Esophagus squamous epithelium (tissue), 5 donors: ENCODE results near the gene C9orf43. TPM values are rescaled to one million over a fixed set of nuclear protein-coding genes. Genes with fewer than 3 reads are reported as not detected.
"Not testable (repeated sequence)": the region's sequence is repeated elsewhere in the genome, so short reads cannot be mapped to it uniquely, and the experiment has no call there.

Source experiments
- DNase-seq: peaks from one replicate; lab custom pipeline; 2025; lab: John Stamatoyannopoulos, UW
- H3K27ac ChIP-seq, 4 donors: fragments of 200-600 bp; sonication (generic); one replicate each; pipeline ENCODE4 v1.5.1; 2016 to 2019; ENCODE audit warnings: mild to moderate bottlenecking in 1 of 4
- H3K27me3 ChIP-seq, 4 donors: fragments of 200-600 bp; sonication (generic); 1 replicate in 3 of 4; 2 replicates in 1 of 4; pipeline versions ENCODE4 v1.5.1 to v1.6.0; 2017 to 2021; ENCODE audit warnings: antibody characterized with exemption in 1 of 4
- H3K36me3 ChIP-seq, 3 donors: fragments of 200-600 bp; sonication (generic); one replicate each; pipeline ENCODE4 v1.5.1; 2016 to 2019
- H3K4me1 ChIP-seq, 3 donors: fragments of 200-600 bp; sonication (generic); one replicate each; pipeline ENCODE4 v1.5.1; 2017 to 2019
- H3K4me3 ChIP-seq, 4 donors: fragments of 200-600 bp; sonication (generic); 1 replicate in 3 of 4; 2 replicates in 1 of 4; pipeline ENCODE4 v1.5.1; 2016 to 2019; ENCODE audit warnings: mild to moderate bottlenecking in 2 of 4, moderate library complexity in 1 of 4
- H3K9me3 ChIP-seq, 3 donors: fragments of 200-600 bp; sonication (generic); one replicate each; pipeline ENCODE4 v1.5.1; 2016 to 2019
- POLR2A ChIP-seq, 4 donors: fragments of 450-650 bp; IDR thresholded peaks; one replicate each; pipeline ENCODE4 v1.6.1; 2017; ENCODE audit warnings: antibody characterized with exemption in 4 of 4, mild to moderate bottlenecking in 4 of 4, moderate library complexity in 3 of 4
- WGBS, 2 donors: methylation state at CpG; one replicate each; pipeline ENCODE4 v1.1.5; 2018; 5-methylcytosine and 5-hydroxymethylcytosine counted together
- intact Hi-C: fragments of 100-400 bp; cut with DNase I; formaldehyde crosslinking; loops from one replicate; pipeline ENCODE4 v1.15.0; 2022
- total RNA-seq, 4 donors: library from RNA; depleted of rRNA; stranded (reverse); fragments of >200 nt; gene quantifications; one replicate each; pipeline ENCODE4 v1.1.0, GENCODE V29; 2016
- TF ChIP-seq, protein P1 (sequence below), 6 experiments: fragments of 450-650 bp in 4 of 6; fragments of 200-600 bp in 2 of 6; sonication (generic) in 2 of 6; IDR thresholded peaks; one replicate each; pipeline ENCODE4 v1.5.1; 2016 to 2019; ENCODE audit warnings: antibody characterized with exemption in 6 of 6, mild to moderate bottlenecking in 4 of 6, moderate library complexity in 4 of 6
- donor health status: DM: yes; HTN: yes; CAD: no.

The C9orf43 gene
- total RNA-seq, 4 donors from 2014 or later = 0.32 to 0.79 (median 0.38) TPM

GRCh38 chr9:113401027-113401792 lies 9.3 kb upstream of the C9orf43 start, which contains the start of gene ALAD:
TSS of gene ALAD (minus strand) at chr9:113401284. CDS start at chr9:113393559, 7,725 bp downstream.
- Histone ChIP-seq H3K36me3 (no peaks in the 10 kb centered on the region), H3K27me3 (no peaks in the 10 kb centered on the region), H3K27ac (peak within 1 kb of the TSS; percentile 79 to 87 (median 82)), H3K4me3 (peak within 1 kb of the TSS; percentile 78 to 93 (median 84)), H3K4me1 (peaks cover 10 to 54% (median 33%) of the 10 kb centered on the region in 3 donors), H3K9me3 (no peaks in the 10 kb centered on the region)
- intact Hi-C loops = no loop called here
- TF ChIP-seq, protein P1, sequence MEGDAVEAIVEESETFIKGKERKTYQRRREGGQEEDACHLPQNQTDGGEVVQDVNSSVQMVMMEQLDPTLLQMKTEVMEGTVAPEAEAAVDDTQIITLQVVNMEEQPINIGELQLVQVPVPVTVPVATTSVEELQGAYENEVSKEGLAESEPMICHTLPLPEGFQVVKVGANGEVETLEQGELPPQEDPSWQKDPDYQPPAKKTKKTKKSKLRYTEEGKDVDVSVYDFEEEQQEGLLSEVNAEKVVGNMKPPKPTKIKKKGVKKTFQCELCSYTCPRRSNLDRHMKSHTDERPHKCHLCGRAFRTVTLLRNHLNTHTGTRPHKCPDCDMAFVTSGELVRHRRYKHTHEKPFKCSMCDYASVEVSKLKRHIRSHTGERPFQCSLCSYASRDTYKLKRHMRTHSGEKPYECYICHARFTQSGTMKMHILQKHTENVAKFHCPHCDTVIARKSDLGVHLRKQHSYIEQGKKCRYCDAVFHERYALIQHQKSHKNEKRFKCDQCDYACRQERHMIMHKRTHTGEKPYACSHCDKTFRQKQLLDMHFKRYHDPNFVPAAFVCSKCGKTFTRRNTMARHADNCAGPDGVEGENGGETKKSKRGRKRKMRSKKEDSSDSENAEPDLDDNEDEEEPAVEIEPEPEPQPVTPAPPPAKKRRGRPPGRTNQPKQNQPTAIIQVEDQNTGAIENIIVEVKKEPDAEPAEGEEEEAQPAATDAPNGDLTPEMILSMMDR (IDR thresholded peaks at IDR 0.05) = peak; percentile 90 to 98 (median 96)
- TF ChIP-seq POLR2A (IDR thresholded peaks at IDR 0.05) = peak in 2 of 4 donors; percentile 13 to 72
- DNase-seq = peak; percentile 90
- 3 to 7% methylated on average over 6 to 19 of the region's 50 CpGs for WGBS, 2 donors

- intact Hi-C loops = no loop called here
- H3K27ac ChIP-seq = no peak overlapping the region
- H3K4me1 ChIP-seq = peaks cover 3 to 59% (median 22%) of the 10 kb centered on the region in 3 donors
- peaks cover 0 to 15% (median 5%) of the 10 kb centered on the region in 3 donors for H3K36me3 ChIP-seq
- H3K9me3 ChIP-seq = no peaks in the 10 kb centered on the region
- TF ChIP-seq, protein P1 (IDR thresholded peaks at IDR 0.05) = no peak
- TF ChIP-seq POLR2A (IDR thresholded peaks at IDR 0.05) = no peak
- H3K27me3 ChIP-seq = no peaks in the 10 kb centered on the region
- H3K4me3 ChIP-seq = no peak overlapping the region
- DNase-seq = no peak
- WGBS, 2 donors = 72 to 73% methylated on average over 2 of the region's 2 CpGs
These were observed 6.9 kb upstream of the C9orf43 start for GRCh38 chr9:113403646-113404045.

DNA sequence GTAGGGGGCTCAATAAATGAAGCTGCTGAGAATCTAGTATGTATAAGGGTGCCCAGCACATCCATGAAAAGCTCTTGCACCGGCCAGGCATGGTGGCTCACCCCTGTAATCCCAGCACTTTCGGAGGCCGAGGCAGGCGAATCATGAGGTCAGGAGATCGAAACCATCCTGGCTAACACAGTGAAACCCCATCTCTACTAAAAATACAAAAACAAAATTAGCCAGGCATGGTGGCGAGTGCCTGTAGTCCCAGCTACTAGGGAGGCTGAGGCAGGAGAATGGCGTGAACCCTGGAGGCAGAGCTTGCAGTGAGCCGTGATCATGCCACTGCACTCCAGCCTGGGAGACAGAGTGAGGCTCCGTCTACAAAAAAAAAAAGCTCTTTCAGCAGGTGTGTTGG lies 4.2 kb upstream of the C9orf43 start:
- WGBS, 2 donors = 84 to 87% methylated on average over 9 of the region's 9 CpGs
- H3K27me3 ChIP-seq, H3K9me3 ChIP-seq, H3K4me3 ChIP-seq, DNase-seq: not testable (repeated sequence)
- Histone ChIP-seq H3K36me3 (peaks cover 0 to 20% (median 5%) of the 10 kb centered on the region in 3 donors), H3K4me1 (peaks cover 7 to 46% (median 15%) of the 10 kb centered on the region in 3 donors), H3K27ac (peak overlapping the region; percentile 27 to 64 (median 44))
- intact Hi-C loops = loop anchor here (5.0 kb wide), 1 partner anchor 129 kb away; the partner anchor contains the start of genes CDC26 and PRPF4

- 26 to 32% methylated on average over 7 of the region's 7 CpGs for WGBS, 2 donors
- not testable (repeated sequence) for H3K9me3 ChIP-seq, H3K27me3 ChIP-seq, DNase-seq, H3K4me3 ChIP-seq
- TF ChIP-seq, protein P1 (IDR thresholded peaks at IDR 0.05) = peak; percentile 67 to 86 (median 82)
- intact Hi-C loops = loop anchor here (5.0 kb wide), 1 partner anchor 130 kb away; the partner anchor contains the start of genes CDC26 and PRPF4
- Histone ChIP-seq H3K36me3 (peaks cover 0 to 20% (median 5%) of the 10 kb centered on the region in 3 donors), H3K4me1 (peaks cover 7 to 47% (median 10%) of the 10 kb centered on the region in 3 donors), H3K27ac (peak overlapping the region; percentile 27 to 64 (median 44))
These were observed 3.6 kb upstream of the C9orf43 start for GRCh38 chr9:113406873-113407511.

- H3K9me3 ChIP-seq = no peaks in the 10 kb centered on the region
- 31% methylated on average over 9 to 10 of the region's 10 CpGs for WGBS, 2 donors
These were observed 1.1 kb upstream of the C9orf43 start for GRCh38 chr9:113409481-113409880.

More at GRCh38 chr9:113409481-113409880, 1.1 kb upstream of the C9orf43 start:
- Histone ChIP-seq H3K4me1 (peaks cover 7 to 44% (median 10%) of the 10 kb centered on the region in 3 donors), H3K27me3 (no peaks in the 10 kb centered on the region), H3K4me3 (peak overlapping the region; percentile 78 to 95 (median 90)), H3K27ac (peak overlapping the region; percentile 92 to 99 (median 96)), H3K36me3 (peaks cover 0 to 20% (median 5%) of the 10 kb centered on the region in 3 donors)
- no peak for DNase-seq
- TF ChIP-seq, protein P1 (IDR thresholded peaks at IDR 0.05) = no peak
- TF ChIP-seq POLR2A (IDR thresholded peaks at IDR 0.05) = no peak
- intact Hi-C loops = loop anchor here (5.0 kb wide), 1 partner anchor 132 kb away; the partner anchor contains the start of genes CDC26 and PRPF4
